SH-SY5Y (cell line): ENCODE measurements around the gene BACE1.

Experiments
- GATA2 ChIP-seq: IDR thresholded peaks from 2 replicates; pipeline ENCODE4 v1.6.1; 2011; ENCODE audit warnings: mild to moderate bottlenecking, low read depth, low read length
- GATA3 ChIP-seq: IDR thresholded peaks from 2 replicates; pipeline ENCODE4 v1.6.1; 2011; ENCODE audit warnings: low read depth, mild to moderate bottlenecking, low read length, moderate library complexity

BACE1 gene

DNA sequence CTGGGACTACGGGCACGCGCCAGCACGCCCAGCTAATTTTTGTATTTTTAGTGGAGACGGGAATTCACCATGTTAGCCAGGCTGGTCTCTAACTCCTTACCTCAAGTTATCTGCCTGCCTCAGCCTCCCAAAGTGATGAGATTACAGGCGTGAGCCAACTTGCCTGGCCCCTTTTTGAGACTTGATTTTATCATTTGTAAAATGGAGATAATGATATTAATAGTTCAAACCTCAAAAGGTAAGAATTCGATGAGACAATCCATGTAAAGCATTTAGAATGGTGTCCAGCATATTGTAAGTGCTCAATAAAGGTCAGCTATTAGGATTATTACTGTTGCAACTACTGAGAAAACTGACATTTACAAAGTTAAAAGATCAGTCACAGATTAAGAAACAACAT lies 2.7 kb upstream of the BACE1 start:
- TF ChIP-seq GATA3 (no peak), GATA2 (no peak)

DNA sequence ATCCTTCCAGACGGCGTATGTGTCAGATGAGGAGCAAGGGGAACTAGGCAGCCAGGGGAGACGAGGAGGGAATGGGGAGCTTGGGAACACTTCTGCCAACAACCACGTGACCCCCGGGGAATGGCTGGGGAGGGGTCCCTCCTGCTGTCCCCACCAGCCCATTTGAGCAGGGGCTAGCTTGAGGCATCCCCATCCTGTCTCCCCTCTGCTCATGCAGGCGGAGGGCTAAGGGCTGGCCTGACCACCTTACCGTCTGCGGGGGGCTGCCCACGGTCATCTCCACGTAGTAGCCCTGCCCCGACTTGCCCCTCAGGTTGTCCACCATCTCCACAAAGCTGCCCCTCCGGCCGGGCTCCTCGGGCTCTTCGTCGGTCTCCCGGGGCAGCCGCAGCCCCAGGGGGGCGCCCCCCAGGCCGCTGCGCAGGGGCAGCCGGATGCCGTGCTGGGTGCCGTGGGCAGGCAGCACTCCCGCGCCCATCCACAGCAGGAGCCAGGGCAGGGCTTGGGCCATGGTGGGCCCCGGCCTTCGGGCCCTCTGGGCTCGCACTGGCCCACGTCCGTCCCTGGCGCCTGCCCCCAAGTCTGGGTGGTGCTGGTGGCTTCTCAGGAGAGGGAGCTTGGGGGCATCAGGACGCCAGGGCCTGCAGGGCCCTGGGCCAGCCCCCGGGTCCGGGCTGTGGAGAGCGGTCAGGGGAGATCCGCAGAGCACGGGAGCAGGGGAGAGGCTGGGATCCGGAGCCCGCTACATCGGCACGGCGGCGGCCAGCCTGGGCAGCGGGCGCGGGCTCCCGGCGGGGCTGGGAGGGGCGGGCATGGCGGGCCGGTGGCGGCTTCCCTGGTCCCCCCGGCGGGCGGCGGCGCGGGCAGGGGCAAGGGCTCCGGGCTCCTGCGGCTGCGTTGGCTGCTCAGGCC lies 515 bp downstream of the BACE1 start:
- no peak for TF ChIP-seq GATA3
- TF ChIP-seq GATA2, result no peak

DNA sequence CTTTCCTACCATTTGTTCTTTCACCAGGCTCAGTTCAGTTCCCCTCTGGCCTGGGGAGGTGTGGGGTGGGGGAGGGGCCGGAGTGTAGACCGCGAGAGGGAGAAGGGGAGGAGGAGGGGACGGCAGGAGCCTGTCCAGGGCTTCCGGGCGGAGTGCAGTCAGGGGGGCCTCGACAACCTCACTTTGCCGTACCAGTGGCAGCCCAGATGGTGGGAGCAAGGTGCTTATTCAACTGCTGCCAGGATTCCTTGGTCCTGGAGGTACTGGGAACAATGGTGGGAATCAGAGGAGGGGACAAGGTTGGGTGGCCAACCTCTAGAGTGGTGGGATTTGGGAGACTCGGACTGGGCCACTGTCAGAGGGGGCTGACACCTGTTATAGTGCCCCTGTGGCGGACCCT lies 1.2 kb downstream of the BACE1 start:
- TF ChIP-seq GATA2, result no peak
- no peak for TF ChIP-seq GATA3

DNA sequence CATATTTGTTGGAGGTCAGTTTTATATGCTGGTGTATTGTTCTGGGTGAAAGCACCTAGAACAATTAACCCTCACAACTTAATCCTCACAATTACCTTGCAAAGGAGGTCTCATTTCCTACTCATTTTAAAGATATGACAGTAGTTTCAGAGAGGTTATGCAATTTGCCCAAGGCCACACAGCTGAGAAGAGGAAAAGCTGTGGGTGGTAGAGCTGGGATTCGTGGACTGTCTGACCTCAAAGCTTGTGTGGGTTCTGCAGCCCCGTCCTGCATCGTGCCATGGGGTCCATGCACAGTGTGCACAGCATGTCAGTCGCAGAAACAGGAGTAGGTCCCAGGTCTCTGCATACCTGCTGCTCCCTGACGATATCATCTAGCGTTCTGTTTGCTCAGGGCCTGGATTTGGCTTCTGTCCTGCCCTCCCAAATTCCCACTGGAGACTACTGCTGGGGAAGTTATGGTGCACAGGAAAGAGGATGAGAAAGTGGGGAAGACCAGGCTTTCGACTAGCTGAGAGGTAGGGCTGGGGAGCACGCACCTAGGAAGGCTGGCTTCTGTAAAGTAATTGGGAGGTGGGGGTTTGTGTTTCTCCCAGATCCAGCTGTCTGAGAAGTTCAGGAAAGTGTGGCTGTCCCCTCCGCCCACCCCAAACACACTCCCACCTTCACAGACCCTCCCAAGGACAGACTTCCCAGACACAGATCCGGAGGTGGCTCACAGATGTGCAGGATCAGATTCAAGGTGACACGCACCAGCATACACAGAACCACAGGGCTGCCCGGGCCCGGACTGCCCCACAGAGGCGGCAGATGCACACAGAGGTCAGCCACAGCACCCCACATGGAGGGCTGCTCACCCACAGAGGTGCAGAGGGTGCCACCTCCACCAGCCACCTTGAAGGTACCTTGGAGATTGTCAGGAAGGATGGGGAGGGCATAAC lies 2.0 kb downstream of the BACE1 start:
- no peak for TF ChIP-seq GATA2
- no peak for TF ChIP-seq GATA3

DNA sequence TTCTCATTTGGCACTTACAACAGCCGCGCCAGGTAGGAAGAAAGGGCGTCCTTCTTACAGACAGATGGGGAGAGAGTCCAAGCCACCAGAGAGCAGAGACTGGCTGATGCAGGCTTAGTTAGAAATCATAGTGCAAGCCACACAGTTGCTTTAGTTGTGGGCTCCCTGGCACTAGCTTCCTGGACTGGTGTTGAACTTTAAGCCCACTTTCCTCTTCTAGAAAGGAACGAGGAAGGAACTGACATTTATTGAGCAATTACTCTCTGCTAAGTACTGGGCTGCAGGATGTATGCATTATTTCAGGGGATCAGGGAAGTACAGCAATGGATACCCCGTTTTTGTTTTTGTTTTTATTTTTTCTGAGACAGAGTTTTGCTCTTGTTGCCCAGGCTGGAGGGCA lies 3.0 kb downstream of the BACE1 start:
- no peak for TF ChIP-seq GATA2
- no peak for TF ChIP-seq GATA3

DNA sequence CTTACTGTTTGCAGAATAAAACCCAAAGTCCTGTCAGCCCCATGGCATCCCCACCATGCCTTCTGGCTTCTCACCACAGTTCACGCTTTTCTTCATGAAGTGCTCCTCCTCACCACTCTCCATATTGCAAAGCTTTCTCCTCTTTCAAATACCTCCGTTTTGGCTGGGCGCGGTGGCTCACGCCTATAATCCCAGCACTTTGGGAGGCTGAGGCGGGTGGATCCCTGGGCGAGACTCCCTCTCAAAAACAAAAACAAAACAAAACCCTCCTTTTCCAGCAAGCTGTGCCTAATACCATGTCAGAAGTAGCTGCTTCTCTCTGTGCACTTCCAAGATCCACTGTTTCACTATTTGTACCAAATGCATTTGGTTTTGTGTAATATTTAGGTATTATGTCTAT lies 6.7 kb downstream of the BACE1 start:
- TF ChIP-seq GATA2 (no peak), GATA3 (no peak)

DNA sequence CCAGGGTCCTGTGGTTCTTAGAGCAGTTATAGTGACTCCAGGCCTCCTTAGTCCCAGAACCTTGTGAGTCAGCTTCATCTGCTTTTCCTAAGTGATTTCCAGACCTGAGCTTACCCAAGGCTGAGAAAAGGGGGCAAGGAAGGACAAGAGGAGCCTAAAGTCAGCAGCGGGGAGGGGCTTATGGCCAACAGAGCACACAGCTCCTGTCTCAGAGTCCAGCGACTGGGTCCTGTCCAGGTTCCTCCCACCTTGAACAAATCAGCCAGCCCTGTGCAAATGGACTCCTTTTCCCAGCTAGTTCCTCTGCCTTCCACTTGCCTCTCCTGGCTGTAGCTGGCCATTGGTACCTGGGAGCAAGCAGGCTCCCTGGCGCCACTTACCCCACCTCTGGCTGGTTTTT lies 10.9 kb downstream of the BACE1 start:
- TF ChIP-seq GATA3 (no peak), GATA2 (no peak)

DNA sequence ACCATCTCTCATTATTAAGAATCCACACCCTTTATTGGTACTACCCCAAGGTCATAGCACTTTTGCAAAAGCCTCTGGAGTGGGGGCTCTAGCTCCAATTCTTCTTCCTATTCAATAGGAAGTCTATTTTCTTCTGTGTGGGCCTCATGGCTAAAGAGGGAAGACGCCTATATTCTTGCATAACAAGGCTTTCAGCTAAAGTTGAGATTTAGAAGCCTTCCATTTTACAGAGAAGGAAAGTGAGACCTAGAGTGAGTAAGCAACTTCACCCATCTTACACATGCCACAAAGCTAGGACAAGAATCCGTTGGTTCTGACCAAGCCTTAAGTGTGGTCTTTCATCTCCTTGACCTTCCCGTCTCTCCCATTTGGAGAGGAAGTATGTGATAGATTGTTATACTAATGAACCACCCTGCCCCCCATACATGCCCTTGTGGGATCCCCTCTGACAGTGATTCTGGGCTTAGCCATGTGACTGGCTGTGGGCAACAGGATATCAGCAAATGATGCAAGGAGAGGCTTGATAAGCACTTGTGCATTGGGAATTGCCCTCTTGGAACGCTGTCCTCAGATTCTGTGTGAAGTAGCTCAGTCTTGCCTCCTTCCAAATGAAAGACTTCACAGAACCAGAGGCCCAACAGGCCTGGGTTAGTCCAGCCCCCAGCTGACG lies 12.3 kb downstream of the BACE1 start:
- no peak for TF ChIP-seq GATA3
- TF ChIP-seq GATA2, result no peak

DNA sequence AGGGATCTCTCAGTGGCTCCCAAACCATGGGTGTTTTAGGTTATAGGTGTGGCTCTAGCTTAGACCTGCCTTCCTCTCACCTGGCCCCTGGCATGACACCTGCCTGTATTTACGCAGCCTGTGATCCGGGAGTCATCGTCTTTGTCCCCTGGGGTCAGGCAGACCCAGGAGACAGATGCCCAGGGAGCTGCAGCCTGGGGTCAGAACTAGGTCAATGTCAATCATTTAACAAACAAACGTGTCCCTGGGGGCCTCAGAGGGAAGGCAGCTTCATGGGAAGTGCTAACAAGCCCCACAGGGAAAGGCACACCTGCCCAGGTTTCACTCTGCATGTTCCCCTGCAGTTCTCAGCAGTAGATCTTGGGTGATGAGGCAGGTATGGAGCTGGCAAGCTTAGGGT lies 13.0 kb downstream of the BACE1 start:
- no peak for TF ChIP-seq GATA2
- TF ChIP-seq GATA3, result no peak

DNA sequence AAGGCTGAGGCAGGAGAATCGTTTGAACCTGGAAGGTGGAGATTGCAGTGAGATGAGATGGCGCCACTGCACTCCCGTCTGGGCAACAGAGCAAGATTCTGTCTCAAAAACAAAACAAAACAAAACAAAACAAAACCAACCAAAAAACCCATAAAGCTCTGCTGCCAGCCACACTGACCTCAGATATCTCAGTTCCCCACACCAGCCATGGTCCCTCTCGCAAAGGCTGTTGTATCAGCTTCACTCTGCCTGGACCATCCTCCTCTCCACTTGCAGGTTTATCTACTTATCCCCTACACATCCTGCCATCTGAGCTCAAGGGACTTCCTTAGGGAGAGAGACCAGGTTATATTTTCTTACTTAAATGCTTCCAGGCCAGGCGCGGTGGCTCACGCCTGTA lies 13.8 kb downstream of the BACE1 start:
- no peak for TF ChIP-seq GATA3
- no peak for TF ChIP-seq GATA2

DNA sequence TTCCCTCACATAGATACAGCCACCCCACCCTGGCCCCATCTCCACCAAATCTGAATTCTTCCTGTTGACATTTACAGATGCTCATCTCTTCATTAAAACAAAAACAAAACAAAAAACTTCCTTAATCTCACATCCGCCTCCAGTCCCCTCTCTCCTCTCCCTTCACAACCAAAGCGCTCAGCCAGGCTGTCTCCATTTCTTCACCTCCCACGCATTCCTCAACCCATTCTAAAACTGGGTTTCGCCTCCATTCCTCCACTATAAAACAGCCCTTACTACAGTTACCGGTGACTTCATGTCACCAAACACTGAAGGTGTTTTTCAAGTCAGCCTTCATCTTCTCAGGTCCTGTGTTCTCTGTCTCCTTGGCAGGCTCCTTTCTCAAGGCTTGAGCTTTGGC lies 15.3 kb downstream of the BACE1 start:
- TF ChIP-seq GATA2 (no peak), GATA3 (no peak)

DNA sequence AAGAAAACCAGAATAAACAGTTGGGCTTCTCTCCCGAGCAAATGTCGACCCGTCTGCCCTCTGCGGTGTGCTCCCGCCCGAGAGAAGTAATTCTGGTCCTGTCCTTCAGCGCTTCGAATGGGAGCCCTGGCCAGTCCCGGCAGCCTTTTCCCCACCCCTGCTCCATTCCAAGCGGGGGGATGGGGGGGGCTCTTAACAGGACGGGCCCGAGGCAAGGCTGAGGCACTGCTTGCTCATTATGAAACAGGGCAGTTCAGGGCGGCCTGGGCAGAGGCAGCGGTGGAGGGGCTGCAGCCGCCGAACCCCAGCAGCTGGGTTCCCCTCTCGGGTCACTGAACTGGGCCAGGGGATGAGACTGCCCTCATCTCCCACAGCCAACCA lies 15.8 kb downstream of the BACE1 start:
- no peak for TF ChIP-seq GATA2
- no peak for TF ChIP-seq GATA3

DNA sequence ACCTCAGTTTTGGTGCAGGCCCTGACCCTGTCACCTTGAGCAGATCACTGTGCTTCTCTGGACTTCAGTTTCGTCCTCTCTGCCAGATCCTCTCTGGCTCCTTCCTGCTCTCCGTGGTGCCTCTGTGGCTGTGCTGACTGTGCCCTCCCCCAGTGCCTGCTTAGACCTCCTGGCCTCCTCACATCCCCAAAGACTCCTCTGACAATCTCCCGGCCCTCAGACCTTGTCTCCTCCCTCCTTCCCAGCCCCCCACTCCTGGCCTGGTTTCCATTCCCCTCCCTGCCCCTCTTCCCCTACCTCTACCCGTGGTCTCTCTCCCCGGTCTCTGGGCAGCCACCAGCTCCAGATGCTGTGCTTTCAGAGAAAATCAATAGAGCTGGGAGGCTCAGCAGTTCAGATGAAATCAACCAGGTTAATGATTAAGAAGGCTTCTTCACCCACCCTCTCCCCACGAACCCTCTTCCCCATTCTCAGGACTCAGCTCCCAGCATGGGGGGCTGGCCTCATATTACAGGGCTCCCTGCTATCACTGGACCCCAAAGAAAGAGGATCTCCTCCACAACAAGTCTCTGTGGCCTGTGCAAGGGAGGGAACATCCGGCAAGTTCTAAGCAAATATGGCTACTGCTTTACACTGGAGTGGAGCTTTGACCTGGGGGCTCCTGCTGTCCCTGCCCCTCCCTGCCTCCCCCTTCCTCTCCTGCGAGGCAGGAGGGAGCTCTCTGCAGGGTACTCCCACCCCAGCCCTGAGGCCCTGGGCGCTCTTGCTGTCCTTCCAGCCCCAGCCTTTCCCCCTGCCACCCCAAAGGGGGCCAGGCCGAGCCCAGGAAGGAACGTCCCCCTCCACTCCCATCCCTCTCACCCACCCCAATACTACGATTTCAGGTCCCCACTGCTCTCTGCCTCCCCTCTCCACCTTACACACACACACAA lies 16.4 kb downstream of the BACE1 start:
- TF ChIP-seq GATA2, result no peak
- no peak for TF ChIP-seq GATA3

DNA sequence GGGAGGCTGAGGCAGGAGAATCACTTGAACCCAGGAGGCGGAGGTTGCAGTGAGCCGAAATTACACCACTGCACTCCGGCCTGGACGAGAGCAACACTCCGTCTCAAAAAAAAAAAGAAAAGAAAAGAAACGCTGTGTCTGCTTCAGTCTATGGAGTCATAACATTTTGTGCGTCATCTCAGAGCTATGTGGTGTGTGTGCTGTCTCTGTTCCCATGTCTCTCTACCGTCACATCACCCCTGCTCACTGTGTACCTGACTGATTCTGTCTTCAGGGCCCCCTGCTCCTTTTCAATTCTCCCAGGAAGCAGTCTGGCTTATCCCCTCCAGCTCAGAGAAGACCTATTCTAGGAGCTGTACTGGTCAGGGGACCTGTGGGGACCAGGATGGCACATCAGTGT lies 17.9 kb downstream of the BACE1 start:
- TF ChIP-seq GATA2 (no peak), GATA3 (no peak)

DNA sequence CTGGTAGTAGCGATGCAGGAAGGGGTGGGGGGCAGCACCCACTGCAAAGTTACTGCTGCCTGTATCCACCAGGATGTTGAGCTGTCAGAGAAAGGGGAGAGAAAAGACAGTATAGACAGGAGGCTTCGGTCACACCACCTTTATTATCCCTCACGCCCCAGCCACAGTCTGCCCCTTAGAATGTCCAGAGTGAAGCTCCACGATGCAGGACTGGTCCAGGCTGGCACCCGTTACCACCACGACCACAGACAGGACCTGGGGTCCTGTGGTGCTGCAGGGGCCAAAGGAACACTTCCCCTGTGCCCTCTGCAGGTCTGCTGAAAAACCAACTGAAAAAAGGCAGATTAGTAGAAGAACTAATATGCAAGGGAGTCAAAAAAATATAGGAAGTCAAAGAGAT lies 19.2 kb downstream of the BACE1 start:
- TF ChIP-seq GATA3 (no peak), GATA2 (no peak)
